Mesendoderm (in vitro differentiated cells): ENCODE results near the gene MACROD1.

Experiments
- DNase-seq: peaks from one replicate; pipeline ENCODE4 v3.0.0; 2013
- H2AK5ac ChIP-seq: 2 replicates; pipeline ENCODE4 v1.6.1; 2013; ENCODE audit warnings: low read length, inconsistent platforms
- H2BK120ac ChIP-seq: 2 replicates; pipeline ENCODE4 v1.6.1; 2013; ENCODE audit warnings: low read depth, mild to moderate bottlenecking, low read length, moderate library complexity, mixed read lengths
- H2BK15ac ChIP-seq: replicated peaks from 2 replicates; pipeline ENCODE4 v1.6.1; 2013; ENCODE audit warnings: low read depth, mild to moderate bottlenecking, moderate library complexity
- H2BK5ac ChIP-seq: 2 replicates; pipeline ENCODE4 v1.6.1; 2013; ENCODE audit warnings: low read length, inconsistent platforms
- H3K18ac ChIP-seq: 2 replicates; pipeline ENCODE4 v1.6.1; 2013; ENCODE audit warnings: mild to moderate bottlenecking, low read length, mixed read lengths
- H3K23ac ChIP-seq: one replicate; pipeline ENCODE4 v1.6.1; 2013; ENCODE audit warnings: low read length
- H3K27ac ChIP-seq: 2 replicates; pipeline ENCODE4 v1.5.1; 2013; ENCODE audit warnings: low read depth, mild to moderate bottlenecking, inconsistent platforms, low read length, moderate library complexity
- H3K27me3 ChIP-seq: 2 replicates; pipeline ENCODE4 v1.6.1; 2013; ENCODE audit warnings: low read length, control low read depth, mild to moderate bottlenecking, inconsistent platforms; ENCODE audit not compliant: insufficient read depth, poor library complexity
- H3K36me3 ChIP-seq: 2 replicates; pipeline ENCODE4 v1.6.1; 2013; ENCODE audit warnings: low read length, inconsistent platforms; ENCODE audit not compliant: control insufficient read depth, insufficient read depth
- H3K4ac ChIP-seq: one replicate; pipeline ENCODE4 v1.6.1; 2013; ENCODE audit warnings: low read depth, mild to moderate bottlenecking, low read length, moderate library complexity
- H3K4me1 ChIP-seq: 2 replicates; pipeline ENCODE4 v1.6.1; 2013; ENCODE audit warnings: low read depth, low read length, inconsistent platforms; ENCODE audit not compliant: control insufficient read depth
- H3K4me2 ChIP-seq: 2 replicates; pipeline ENCODE4 v1.6.1; 2013; ENCODE audit warnings: low read length
- H3K4me3 ChIP-seq: 2 replicates; pipeline ENCODE4 v1.5.1; 2013; ENCODE audit warnings: mild to moderate bottlenecking, low read length
- H3K56ac ChIP-seq: one replicate; pipeline ENCODE4 v1.6.1; 2013; ENCODE audit warnings: low read length
- H3K79me1 ChIP-seq: 2 replicates; pipeline ENCODE4 v1.6.1; 2013; ENCODE audit warnings: low read length, inconsistent platforms
- H3K79me2 ChIP-seq: 2 replicates; pipeline ENCODE4 v1.6.1; 2013; ENCODE audit warnings: mild to moderate bottlenecking, low read length; ENCODE audit not compliant: control insufficient read depth, insufficient read depth
- H3K9ac ChIP-seq: 2 replicates; pipeline ENCODE4 v1.6.1; 2013; ENCODE audit warnings: low read length, inconsistent platforms
- H4K5ac ChIP-seq: one replicate; pipeline ENCODE4 v1.6.1; 2013; ENCODE audit warnings: low read length
- H4K8ac ChIP-seq: one replicate; pipeline ENCODE4 v1.6.1; 2013; ENCODE audit warnings: low read depth, mild to moderate bottlenecking, control low read depth, low read length, moderate library complexity
- WGBS: extraction: QIAGEN DNeasy Blood & Tissue Kit; methylation state at CpG from one replicate; pipeline ENCODE4 v1.1.7; 2013; ENCODE audit warnings: low lambda C conversion rate, missing lambda C conversion rate; ENCODE audit not compliant: insufficient coverage; ENCODE audit errors: extremely low coverage; 5-methylcytosine and 5-hydroxymethylcytosine counted together

The MACROD1 gene

GRCh38 chr11:64126796-64127195 lies 39.1 kb downstream of the MACROD1 start:
- no peaks in the 10 kb centered on the region for H3K36me3 ChIP-seq
- no peak overlapping the region for H2BK120ac ChIP-seq
- H3K27ac ChIP-seq, result no peak overlapping the region
- no peaks in the 10 kb centered on the region for H3K27me3 ChIP-seq
- no peaks in the 10 kb centered on the region for H3K79me2 ChIP-seq
- no peak overlapping the region for H3K18ac ChIP-seq
- H3K4me3 ChIP-seq, result no peak overlapping the region
- H3K23ac ChIP-seq, result no peak overlapping the region
- H3K4me1 ChIP-seq, result peaks cover 2% of the 10 kb centered on the region
- no peak overlapping the region for H4K8ac ChIP-seq
- no peak overlapping the region for H3K4ac ChIP-seq
- H3K56ac ChIP-seq, result no peak overlapping the region
- no peak overlapping the region for H4K5ac ChIP-seq
- no CpG with 5 or more reads among the region's 17 CpGs for WGBS
- no peak for DNase-seq
- no peak overlapping the region for H2BK15ac ChIP-seq
- H3K79me1 ChIP-seq, result no peaks in the 10 kb centered on the region
- no peak overlapping the region for H3K9ac ChIP-seq
- no peak overlapping the region for H2AK5ac ChIP-seq
- no peak overlapping the region for H3K4me2 ChIP-seq
- no peak overlapping the region for H2BK5ac ChIP-seq

GRCh38 chr11:64126371-64126770 lies 39.5 kb downstream of the MACROD1 start:
- WGBS, result no CpG with 5 or more reads among the region's 12 CpGs
- no peak overlapping the region for H3K27ac ChIP-seq
- no peak overlapping the region for H4K8ac ChIP-seq
- H3K9ac ChIP-seq, result no peak overlapping the region
- no peak overlapping the region for H2AK5ac ChIP-seq
- no peak overlapping the region for H3K4me2 ChIP-seq
- no peak overlapping the region for H2BK15ac ChIP-seq
- H3K79me1 ChIP-seq, result no peaks in the 10 kb centered on the region
- no peaks in the 10 kb centered on the region for H3K27me3 ChIP-seq
- H3K79me2 ChIP-seq, result no peaks in the 10 kb centered on the region
- H3K56ac ChIP-seq, result no peak overlapping the region
- H3K23ac ChIP-seq, result no peak overlapping the region
- H3K4me1 ChIP-seq, result peaks cover 2% of the 10 kb centered on the region
- no peak overlapping the region for H3K18ac ChIP-seq
- no peaks in the 10 kb centered on the region for H3K36me3 ChIP-seq
- no peak overlapping the region for H2BK5ac ChIP-seq
- H4K5ac ChIP-seq, result no peak overlapping the region
- DNase-seq, result no peak
- H3K4ac ChIP-seq, result no peak overlapping the region
- no peak overlapping the region for H2BK120ac ChIP-seq
- H3K4me3 ChIP-seq, result no peak overlapping the region

DNA sequence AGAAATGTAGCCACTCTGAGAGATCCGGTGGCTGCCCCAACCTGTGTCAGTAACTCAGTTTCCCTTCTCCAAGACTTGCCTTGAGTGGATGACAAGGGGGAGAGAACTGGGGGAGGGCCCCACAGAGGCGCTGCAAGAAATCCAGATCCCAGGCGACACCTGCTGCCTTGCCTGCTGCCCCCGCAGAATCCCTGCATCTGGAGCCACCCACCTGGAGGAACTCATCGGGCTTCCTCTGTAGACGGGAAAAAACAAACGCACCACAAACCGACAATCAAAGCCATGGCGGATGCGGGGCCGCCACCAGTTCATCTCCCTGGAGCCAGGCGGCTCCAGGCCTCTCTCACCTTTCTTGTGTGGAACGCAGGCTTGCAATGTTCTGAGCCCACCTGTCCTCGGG lies 40.2 kb downstream of the MACROD1 start:
- WGBS, result no CpG with 5 or more reads among the region's 14 CpGs
- H3K4ac ChIP-seq, result no peak overlapping the region
- no peak for DNase-seq
- peaks cover 2% of the 10 kb centered on the region for H3K4me1 ChIP-seq
- H3K23ac ChIP-seq, result no peak overlapping the region
- no peak overlapping the region for H2AK5ac ChIP-seq
- H2BK5ac ChIP-seq, result no peak overlapping the region
- H3K79me2 ChIP-seq, result no peaks in the 10 kb centered on the region
- H3K18ac ChIP-seq, result no peak overlapping the region
- no peak overlapping the region for H2BK15ac ChIP-seq
- H4K5ac ChIP-seq, result no peak overlapping the region
- H3K27me3 ChIP-seq, result no peaks in the 10 kb centered on the region
- H3K56ac ChIP-seq, result no peak overlapping the region
- H3K36me3 ChIP-seq, result no peaks in the 10 kb centered on the region
- H3K4me3 ChIP-seq, result no peak overlapping the region
- no peak overlapping the region for H3K9ac ChIP-seq
- no peak overlapping the region for H2BK120ac ChIP-seq
- H4K8ac ChIP-seq, result no peak overlapping the region
- H3K27ac ChIP-seq, result no peak overlapping the region
- no peak overlapping the region for H3K4me2 ChIP-seq
- no peaks in the 10 kb centered on the region for H3K79me1 ChIP-seq

GRCh38 chr11:64124147-64124546 lies 41.8 kb downstream of the MACROD1 start:
- WGBS, result no CpG with 5 or more reads among the region's 9 CpGs
- no peak overlapping the region for H2AK5ac ChIP-seq

DNA sequence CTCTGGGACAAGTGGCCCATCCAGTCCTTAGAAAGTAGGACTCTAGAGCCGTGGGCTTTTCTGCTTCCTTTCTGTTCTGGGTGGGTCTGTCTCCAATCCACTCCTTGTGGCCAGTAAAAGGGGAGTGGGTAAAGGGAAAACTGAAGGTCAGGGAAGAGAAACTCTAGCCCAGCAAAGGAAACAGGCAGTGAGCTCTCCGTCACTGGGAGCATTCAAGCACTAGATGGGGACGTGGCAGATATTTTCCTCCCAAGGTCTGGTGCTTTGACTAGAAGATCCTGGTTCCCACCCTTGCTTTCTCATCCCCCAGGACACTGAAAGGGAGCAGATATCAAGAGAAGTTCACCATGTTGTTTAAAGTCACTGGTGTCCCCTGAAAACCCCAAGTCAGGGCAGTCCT lies 42.2 kb downstream of the MACROD1 start:
- no CpG with 5 or more reads among the region's 3 CpGs for WGBS
- peaks cover 2% of the 10 kb centered on the region for H3K4me1 ChIP-seq

More at GRCh38 chr11:64124147-64124546, 41.8 kb downstream of the MACROD1 start:
- H3K4me1 ChIP-seq, result peaks cover 2% of the 10 kb centered on the region
- H4K8ac ChIP-seq, result no peak overlapping the region
- no peak overlapping the region for H2BK5ac ChIP-seq
- H3K36me3 ChIP-seq, result no peaks in the 10 kb centered on the region
- H2BK15ac ChIP-seq, result no peak overlapping the region
- no peaks in the 10 kb centered on the region for H3K27me3 ChIP-seq
- no peak overlapping the region for H3K27ac ChIP-seq
- H2BK120ac ChIP-seq, result no peak overlapping the region
- no peak overlapping the region for H3K23ac ChIP-seq
- no peak overlapping the region for H3K18ac ChIP-seq
- no peak overlapping the region for H3K4me2 ChIP-seq
- no peak overlapping the region for H3K4ac ChIP-seq
- H3K56ac ChIP-seq, result no peak overlapping the region
- H3K9ac ChIP-seq, result no peak overlapping the region
- no peaks in the 10 kb centered on the region for H3K79me2 ChIP-seq
- no peak overlapping the region for H4K5ac ChIP-seq
- no peaks in the 10 kb centered on the region for H3K79me1 ChIP-seq
- DNase-seq, result no peak
- no peak overlapping the region for H3K4me3 ChIP-seq

More for the DNA sequence above, 42.2 kb downstream of the MACROD1 start:
- H3K79me2 ChIP-seq, result no peaks in the 10 kb centered on the region
- no peak overlapping the region for H2BK15ac ChIP-seq
- no peak overlapping the region for H3K56ac ChIP-seq
- no peak overlapping the region for H2AK5ac ChIP-seq
- DNase-seq, result no peak
- no peak overlapping the region for H3K23ac ChIP-seq
- no peaks in the 10 kb centered on the region for H3K79me1 ChIP-seq
- no peak overlapping the region for H3K4ac ChIP-seq
- no peak overlapping the region for H4K8ac ChIP-seq
- H2BK5ac ChIP-seq, result no peak overlapping the region
- H3K27me3 ChIP-seq, result no peaks in the 10 kb centered on the region
- H3K36me3 ChIP-seq, result no peaks in the 10 kb centered on the region
- H4K5ac ChIP-seq, result no peak overlapping the region
- H3K27ac ChIP-seq, result no peak overlapping the region
- no peak overlapping the region for H3K18ac ChIP-seq
- H3K4me2 ChIP-seq, result no peak overlapping the region
- no peak overlapping the region for H3K9ac ChIP-seq
- no peak overlapping the region for H3K4me3 ChIP-seq
- H2BK120ac ChIP-seq, result no peak overlapping the region
